H1 (cell line): ENCODE results near the gene PHACTR1.

Experiments used
- CEBPB ChIP-seq: IDR thresholded peaks from 2 replicates; pipeline ENCODE4 v1.6.1; 2012; ENCODE audit warnings: low read depth, low read length
- CTBP2 ChIP-seq: IDR thresholded peaks from 2 replicates; pipeline ENCODE4 v1.7.0; 2011; ENCODE audit warnings: borderline replicate concordance, mild to moderate bottlenecking, moderate library complexity, mixed read lengths, low read length; ENCODE audit not compliant: insufficient read depth, insufficient read length
- GTF2F1 ChIP-seq: IDR thresholded peaks from 2 replicates; pipeline ENCODE4 v1.6.1; 2012; ENCODE audit warnings: low read depth, low read length, improper control_type of control experiment, borderline replicate concordance
- JUND ChIP-seq: IDR thresholded peaks from 2 replicates; pipeline ENCODE4 v1.6.1; 2011; ENCODE audit warnings: mild to moderate bottlenecking, improper control_type of control experiment, low read length
- PHF8 ChIP-seq: fragments of 200-600 bp; sonication (generic); conservative IDR thresholded peaks from 2 replicates; pipeline ENCODE4 v1.7.1; 2012; ENCODE audit warnings: low read depth, mild to moderate bottlenecking, inconsistent platforms, low read length, moderate library complexity
- POLR2A ChIP-seq, 2 experiments: IDR thresholded peaks; 1 replicate in 1 of 2; 2 replicates in 1 of 2; pipeline ENCODE4 v1.6.1; 2011; ENCODE audit warnings: low read depth in 2 of 2, low read length in 2 of 2, mild to moderate bottlenecking in 2 of 2; ENCODE audit errors: control extremely low read depth in 1 of 2
- POLR2AphosphoS5 ChIP-seq: IDR thresholded peaks from 2 replicates; pipeline ENCODE4 v1.6.1; 2011; ENCODE audit warnings: low read depth, low read length
- RNF2 ChIP-seq: fragments of 200-900, 300-1000 bp; sonication (generic); IDR thresholded peaks from 2 replicates; pipeline ENCODE4 v1.7.1; 2016; ENCODE audit warnings: borderline replicate concordance, low read depth, mild to moderate bottlenecking, antibody characterized with exemption, low read length; ENCODE audit not compliant: poor library complexity, severe bottlenecking; ENCODE audit errors: missing control alignments
- SP1 ChIP-seq: IDR thresholded peaks from 2 replicates; pipeline ENCODE4 v1.6.1; 2011; ENCODE audit warnings: low read depth, low read length
- TEAD4 ChIP-seq: IDR thresholded peaks from 2 replicates; pipeline ENCODE4 v1.6.1; 2012; ENCODE audit warnings: low read depth, low read length, inconsistent platforms, mixed read lengths
- YY1 ChIP-seq: IDR thresholded peaks from 2 replicates; pipeline ENCODE4 v1.6.1; 2011; ENCODE audit warnings: low read depth, mild to moderate bottlenecking, low read length
- TF ChIP-seq, protein P1 (sequence below), 3 experiments: IDR thresholded peaks; 1 replicate in 2 of 3; 2 replicates in 1 of 3; pipeline versions ENCODE4 v1.5.1 to v1.6.1; 2011; ENCODE audit warnings: low read length in 3 of 3, mild to moderate bottlenecking in 3 of 3, inconsistent platforms in 2 of 3, low read depth in 1 of 3, moderate library complexity in 1 of 3; ENCODE audit not compliant: insufficient read depth in 1 of 3; ENCODE audit errors: control extremely low read depth in 1 of 3

DNA sequence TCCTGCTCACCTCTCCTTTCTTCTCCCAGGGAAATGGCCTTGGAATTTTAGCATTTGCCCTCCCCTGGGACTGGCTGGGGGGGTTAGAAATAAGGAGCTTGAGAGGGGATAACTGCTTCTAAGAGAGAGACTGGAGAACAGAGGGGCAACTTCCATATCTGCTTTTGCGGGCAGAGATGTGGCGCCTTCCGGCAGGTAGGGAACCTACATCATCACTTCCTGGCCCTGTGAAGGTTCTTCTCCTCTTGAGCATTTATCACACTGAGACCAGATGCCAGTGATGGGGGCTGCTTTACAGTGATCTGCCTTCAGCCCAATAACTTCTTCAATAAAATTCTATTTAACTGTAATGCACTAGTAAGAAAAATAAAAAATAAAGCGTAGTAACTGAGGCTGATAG, 563.7 kb downstream of the PHACTR1 start:
- TF ChIP-seq, protein P1, sequence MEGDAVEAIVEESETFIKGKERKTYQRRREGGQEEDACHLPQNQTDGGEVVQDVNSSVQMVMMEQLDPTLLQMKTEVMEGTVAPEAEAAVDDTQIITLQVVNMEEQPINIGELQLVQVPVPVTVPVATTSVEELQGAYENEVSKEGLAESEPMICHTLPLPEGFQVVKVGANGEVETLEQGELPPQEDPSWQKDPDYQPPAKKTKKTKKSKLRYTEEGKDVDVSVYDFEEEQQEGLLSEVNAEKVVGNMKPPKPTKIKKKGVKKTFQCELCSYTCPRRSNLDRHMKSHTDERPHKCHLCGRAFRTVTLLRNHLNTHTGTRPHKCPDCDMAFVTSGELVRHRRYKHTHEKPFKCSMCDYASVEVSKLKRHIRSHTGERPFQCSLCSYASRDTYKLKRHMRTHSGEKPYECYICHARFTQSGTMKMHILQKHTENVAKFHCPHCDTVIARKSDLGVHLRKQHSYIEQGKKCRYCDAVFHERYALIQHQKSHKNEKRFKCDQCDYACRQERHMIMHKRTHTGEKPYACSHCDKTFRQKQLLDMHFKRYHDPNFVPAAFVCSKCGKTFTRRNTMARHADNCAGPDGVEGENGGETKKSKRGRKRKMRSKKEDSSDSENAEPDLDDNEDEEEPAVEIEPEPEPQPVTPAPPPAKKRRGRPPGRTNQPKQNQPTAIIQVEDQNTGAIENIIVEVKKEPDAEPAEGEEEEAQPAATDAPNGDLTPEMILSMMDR (IDR thresholded peaks at IDR 0.05; ENCODE audit: control extremely low read depth in 1 of 3, insufficient read depth in 1 of 3, low read depth in 1 of 3, low read length in 3 of 3), result no peak
- TF ChIP-seq POLR2A (IDR thresholded peaks at IDR 0.05; ENCODE audit: control extremely low read depth in 1 of 2, low read depth in 2 of 2, low read length in 2 of 2) (no peak), RNF2 (no peak), CTBP2 (no peak), GTF2F1 (no peak), YY1 (no peak), SP1 (no peak), CEBPB (no peak), JUND (no peak), PHF8 (no peak), TEAD4 (no peak), POLR2AphosphoS5 (no peak)
